ENCODE measurements around the gene ANAPC15. TPM values are rescaled to one million over a fixed set of nuclear protein-coding genes. Genes with fewer than 3 reads are reported as not detected.

The ANAPC15 gene
- total and polyA plus RNA-seq, 2 of the 4 experiments (the other 2 are of a cell fraction): 66.3 to 84.2 TPM

DNA sequence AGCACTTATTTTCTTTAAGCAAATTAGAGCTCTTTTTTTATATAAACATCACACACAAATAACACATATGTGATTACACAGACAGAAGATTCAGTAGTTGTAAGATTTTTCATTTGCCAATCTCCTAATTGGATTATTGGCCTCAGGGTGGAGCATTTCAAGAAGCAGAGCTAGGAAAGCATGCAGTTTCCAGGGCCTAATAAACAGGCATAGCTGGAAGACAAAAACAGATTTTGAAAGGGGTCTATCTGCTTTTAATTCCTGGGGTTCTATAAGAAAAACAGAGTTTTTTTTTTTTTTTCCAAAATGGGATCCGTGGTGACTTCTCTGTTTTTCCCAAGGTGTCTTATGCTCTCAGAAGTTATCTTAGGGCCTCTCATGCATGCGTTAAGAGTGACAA, 15.4 kb upstream of the ANAPC15 start:
- Histone ChIP-seq H3K4me1 (ENCODE audit: control insufficient read depth, insufficient read depth, low read length) (no peaks in the 10 kb centered on the region), H3K36me3 (ENCODE audit: control insufficient read depth, insufficient read depth, low read length) (no peaks in the 10 kb centered on the region), H2BK5ac (ENCODE audit: low read depth, low read length, poor library complexity, severe bottlenecking) (no peak overlapping the region), H3K4ac (ENCODE audit: low read depth, low read length) (no peak overlapping the region), H3K4me3 (ENCODE audit: insufficient read depth, low read depth, low read length) (no peak overlapping the region), H2AK9ac (replicated peaks; ENCODE audit: low read depth, low read length, poor library complexity) (no peak overlapping the region), H3K9ac (ENCODE audit: low read depth, low read length) (no peak overlapping the region), H3K4me2 (ENCODE audit: low read depth, low read length) (no peak overlapping the region), H4K8ac (ENCODE audit: low read depth in 2 of 2, low read length in 2 of 2) (no peak overlapping the region), H3K9me1 (ENCODE audit: insufficient read depth, low read length) (no peaks in the 10 kb centered on the region), H3K27me3 (ENCODE audit: control insufficient read depth, insufficient read depth, low read length) (peaks cover 4% of the 10 kb centered on the region), H3K14ac (replicated peaks; ENCODE audit: low read depth, low read length) (no peak overlapping the region), H3K9me3 (ENCODE audit: control insufficient read depth, insufficient read depth, low read length) (peaks cover 7% of the 10 kb centered on the region), H3K23ac (ENCODE audit: low read depth, low read length) (no peak overlapping the region), H3K27ac (ENCODE audit: insufficient read depth, low read length) (no peak overlapping the region), H2BK120ac (ENCODE audit: low read depth, low read length) (no peak overlapping the region), H2BK20ac (ENCODE audit: low read depth, low read length) (no peak overlapping the region), H4K20me1 (ENCODE audit: insufficient read depth, low read length) (no peaks in the 10 kb centered on the region), H4K5ac (ENCODE audit: low read depth, low read length) (no peak overlapping the region), H4K91ac (ENCODE audit: insufficient read depth, low read depth, low read length) (no peak overlapping the region), H2AK5ac (ENCODE audit: low read depth, low read length) (no peak overlapping the region), H2BK15ac (ENCODE audit: low read depth, low read length) (no peak overlapping the region), H3K56ac (ENCODE audit: extremely low read depth, insufficient read depth, low read length) (no peak overlapping the region), H3K18ac (ENCODE audit: low read depth, low read length) (no peak overlapping the region), H2AFZ (replicated peaks; ENCODE audit: low read length, poor library complexity) (no peak overlapping the region), H3K79me1 (ENCODE audit: low read depth in 1 of 2, low read length in 2 of 2) (no peaks in the 10 kb centered on the region)
- CTCF ChIA-PET: no interaction called here
- no peak for DNase-seq
- WGBS, 2 experiments (ENCODE audit: extremely low coverage in 2 of 2, insufficient read length in 1 of 2): no CpG with 5 or more reads among the region's 2 CpGs
- intact Hi-C loops (cut with micrococcal nuclease): no loop called here
- dilution Hi-C loops (cut with HindIII; ENCODE audit: low sequenced_read_pairs, unreplicated experiment): no loop called here
- TF ChIP-seq MAZ (IDR thresholded peaks at IDR 0.05; ENCODE audit: borderline replicate concordance, low read depth, low read length): no peak
- no peak for TF ChIP-seq MXI1 (IDR thresholded peaks at IDR 0.05; ENCODE audit: borderline replicate concordance, low read depth, low read length)
- TF ChIP-seq POLR2A (IDR thresholded peaks at IDR 0.05; ENCODE audit: low read depth, low read length): no peak
- TF ChIP-seq RFX5 (IDR thresholded peaks at IDR 0.05; ENCODE audit: low read depth, low read length): no peak
- TF ChIP-seq CTCF (conservative IDR thresholded peaks at IDR 0.05; ENCODE audit: low read depth, low read length): no peak
- TF ChIP-seq, protein P1, sequence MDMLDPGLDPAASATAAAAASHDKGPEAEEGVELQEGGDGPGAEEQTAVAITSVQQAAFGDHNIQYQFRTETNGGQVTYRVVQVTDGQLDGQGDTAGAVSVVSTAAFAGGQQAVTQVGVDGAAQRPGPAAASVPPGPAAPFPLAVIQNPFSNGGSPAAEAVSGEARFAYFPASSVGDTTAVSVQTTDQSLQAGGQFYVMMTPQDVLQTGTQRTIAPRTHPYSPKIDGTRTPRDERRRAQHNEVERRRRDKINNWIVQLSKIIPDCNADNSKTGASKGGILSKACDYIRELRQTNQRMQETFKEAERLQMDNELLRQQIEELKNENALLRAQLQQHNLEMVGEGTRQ (IDR thresholded peaks at IDR 0.05; ENCODE audit: low read depth, low read length): no peak
- in situ Hi-C loops (cut with MboI; ENCODE audit: low sequenced_read_pairs): no loop called here
- no peak for ATAC-seq (ENCODE audit: low read depth)
- POLR2A ChIA-PET (ENCODE audit: unreplicated experiment): no interaction called here
- no TSS peak for BruUV-seq (replicated peaks)
